Measurements from ENCODE around the gene PLEKHO2. TPM values are rescaled to one million over a fixed set of nuclear protein-coding genes. Genes with fewer than 3 reads are reported as not detected.

The PLEKHO2 gene
- total RNA-seq, 1 donor from 2014 or later = 34.9 TPM

DNA sequence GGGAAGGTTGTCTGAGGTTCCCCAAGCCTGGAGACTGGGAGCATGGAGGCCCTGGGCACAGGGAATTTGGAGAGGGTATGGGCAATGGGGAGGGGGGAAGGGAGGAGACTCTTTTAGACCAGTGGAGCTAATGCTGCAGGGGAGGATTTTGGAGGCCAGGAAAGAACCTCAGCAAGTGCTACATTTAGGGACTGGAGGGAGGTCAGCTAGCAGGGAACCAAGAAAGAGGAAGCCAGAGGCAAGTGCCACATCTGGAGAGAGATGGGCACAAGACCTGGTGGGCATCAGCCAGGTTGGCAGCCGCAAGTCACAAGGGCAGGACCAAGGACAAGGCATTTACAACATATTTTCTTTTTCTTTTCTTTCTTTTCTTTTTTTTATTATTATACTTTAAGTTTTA, 20.7 kb downstream of the PLEKHO2 start:
- no peak overlapping the region for H3K27ac ChIP-seq
- H3K27me3 ChIP-seq = no peaks in the 10 kb centered on the region
- peaks cover 0 to 37% of the 10 kb centered on the region in 2 donors for H3K36me3 ChIP-seq
- intact Hi-C loops (cut with DNase I) = no loop called here
- no peak overlapping the region for H3K4me3 ChIP-seq
- no peak for DNase-seq (ENCODE audit: extremely low spot score in 2 of 2)
- TF ChIP-seq POLR2AphosphoS5 (IDR thresholded peaks at IDR 0.05; ENCODE audit: insufficient read depth in 1 of 2, low read depth in 1 of 2) = no peak
- TF ChIP-seq, protein P1, sequence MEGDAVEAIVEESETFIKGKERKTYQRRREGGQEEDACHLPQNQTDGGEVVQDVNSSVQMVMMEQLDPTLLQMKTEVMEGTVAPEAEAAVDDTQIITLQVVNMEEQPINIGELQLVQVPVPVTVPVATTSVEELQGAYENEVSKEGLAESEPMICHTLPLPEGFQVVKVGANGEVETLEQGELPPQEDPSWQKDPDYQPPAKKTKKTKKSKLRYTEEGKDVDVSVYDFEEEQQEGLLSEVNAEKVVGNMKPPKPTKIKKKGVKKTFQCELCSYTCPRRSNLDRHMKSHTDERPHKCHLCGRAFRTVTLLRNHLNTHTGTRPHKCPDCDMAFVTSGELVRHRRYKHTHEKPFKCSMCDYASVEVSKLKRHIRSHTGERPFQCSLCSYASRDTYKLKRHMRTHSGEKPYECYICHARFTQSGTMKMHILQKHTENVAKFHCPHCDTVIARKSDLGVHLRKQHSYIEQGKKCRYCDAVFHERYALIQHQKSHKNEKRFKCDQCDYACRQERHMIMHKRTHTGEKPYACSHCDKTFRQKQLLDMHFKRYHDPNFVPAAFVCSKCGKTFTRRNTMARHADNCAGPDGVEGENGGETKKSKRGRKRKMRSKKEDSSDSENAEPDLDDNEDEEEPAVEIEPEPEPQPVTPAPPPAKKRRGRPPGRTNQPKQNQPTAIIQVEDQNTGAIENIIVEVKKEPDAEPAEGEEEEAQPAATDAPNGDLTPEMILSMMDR (IDR thresholded peaks at IDR 0.05) = no peak
- TF ChIP-seq POLR2A (IDR thresholded peaks at IDR 0.05) = no peak
- peaks cover 63% of the 10 kb centered on the region for H3K4me1 ChIP-seq
- H3K9me3 ChIP-seq = no peaks in the 10 kb centered on the region

DNA sequence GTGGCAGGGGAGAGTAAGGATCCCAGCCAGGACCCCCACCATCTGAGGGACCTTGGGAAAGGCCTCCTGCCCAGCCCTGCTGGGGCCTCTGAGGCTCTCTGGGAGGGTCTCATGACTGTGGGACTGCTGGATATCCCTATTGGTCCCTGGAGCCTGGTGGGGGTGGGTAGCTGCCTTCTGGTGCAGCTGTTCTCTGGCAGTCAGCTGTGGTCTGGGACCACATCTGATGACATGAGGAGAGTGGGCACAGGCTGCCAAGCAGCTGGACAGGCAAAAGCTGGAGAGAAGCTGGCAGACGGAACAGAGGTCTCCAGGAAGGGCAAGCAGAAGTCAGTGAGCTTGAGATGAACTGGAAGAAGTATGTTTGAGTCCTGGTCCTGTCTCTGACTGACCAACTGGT, 22.4 kb downstream of the PLEKHO2 start:
- peaks cover 0 to 37% of the 10 kb centered on the region in 2 donors for H3K36me3 ChIP-seq
- H3K4me1 ChIP-seq = peaks cover 46% of the 10 kb centered on the region
- TF ChIP-seq POLR2A (IDR thresholded peaks at IDR 0.05) (no peak), POLR2AphosphoS5 (IDR thresholded peaks at IDR 0.05; ENCODE audit: insufficient read depth in 1 of 2, low read depth in 1 of 2) (no peak)
- TF ChIP-seq, protein P1 (IDR thresholded peaks at IDR 0.05) = no peak
- H3K4me3 ChIP-seq = no peak overlapping the region
- H3K27ac ChIP-seq = peak overlapping the region; percentile 6
- no peaks in the 10 kb centered on the region for H3K9me3 ChIP-seq
- no peaks in the 10 kb centered on the region for H3K27me3 ChIP-seq
- DNase-seq (ENCODE audit: extremely low spot score in 2 of 2) = no peak
- intact Hi-C loops (cut with DNase I) = no loop called here

DNA sequence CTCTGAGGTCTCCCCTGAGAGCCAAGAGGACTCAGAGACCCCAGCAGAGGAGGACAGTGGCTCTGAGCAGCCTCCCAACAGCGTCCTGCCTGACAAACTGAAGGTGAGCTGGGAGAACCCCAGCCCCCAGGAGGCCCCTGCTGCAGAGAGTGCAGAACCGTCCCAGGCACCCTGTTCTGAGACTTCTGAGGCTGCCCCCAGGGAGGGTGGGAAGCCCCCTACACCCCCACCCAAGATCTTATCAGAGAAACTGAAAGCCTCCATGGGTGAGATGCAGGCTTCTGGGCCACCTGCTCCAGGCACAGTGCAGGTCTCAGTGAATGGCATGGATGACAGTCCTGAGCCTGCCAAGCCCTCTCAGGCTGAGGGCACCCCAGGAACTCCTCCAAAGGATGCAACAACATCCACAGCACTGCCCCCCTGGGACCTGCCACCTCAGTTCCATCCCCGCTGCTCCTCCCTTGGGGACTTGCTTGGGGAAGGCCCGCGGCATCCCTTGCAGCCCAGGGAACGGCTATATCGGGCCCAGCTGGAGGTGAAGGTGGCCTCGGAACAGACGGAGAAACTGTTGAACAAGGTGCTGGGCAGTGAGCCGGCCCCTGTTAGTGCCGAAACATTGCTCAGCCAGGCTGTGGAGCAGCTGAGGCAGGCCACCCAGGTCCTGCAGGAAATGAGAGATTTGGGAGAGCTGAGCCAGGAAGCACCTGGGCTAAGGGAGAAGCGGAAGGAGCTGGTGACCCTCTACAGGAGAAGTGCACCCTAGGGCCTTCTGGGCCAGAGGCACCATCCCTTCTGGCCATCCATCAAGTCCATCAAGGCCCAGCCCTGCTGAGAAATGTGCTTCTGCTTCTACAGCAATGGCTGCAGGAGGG, 23.6 kb downstream of the PLEKHO2 start:
- Histone ChIP-seq H3K27me3 (no peaks in the 10 kb centered on the region), H3K4me3 (no peak overlapping the region), H3K4me1 (peaks cover 38% of the 10 kb centered on the region), H3K27ac (peak overlapping the region; percentile 66), H3K36me3 (peaks cover 0 to 31% of the 10 kb centered on the region in 2 donors), H3K9me3 (no peaks in the 10 kb centered on the region)
- TF ChIP-seq POLR2A (IDR thresholded peaks at IDR 0.05) = no peak
- TF ChIP-seq, protein P1 (IDR thresholded peaks at IDR 0.05) = no peak
- intact Hi-C loops (cut with DNase I) = no loop called here
- no peak for DNase-seq (ENCODE audit: extremely low spot score in 2 of 2)

DNA sequence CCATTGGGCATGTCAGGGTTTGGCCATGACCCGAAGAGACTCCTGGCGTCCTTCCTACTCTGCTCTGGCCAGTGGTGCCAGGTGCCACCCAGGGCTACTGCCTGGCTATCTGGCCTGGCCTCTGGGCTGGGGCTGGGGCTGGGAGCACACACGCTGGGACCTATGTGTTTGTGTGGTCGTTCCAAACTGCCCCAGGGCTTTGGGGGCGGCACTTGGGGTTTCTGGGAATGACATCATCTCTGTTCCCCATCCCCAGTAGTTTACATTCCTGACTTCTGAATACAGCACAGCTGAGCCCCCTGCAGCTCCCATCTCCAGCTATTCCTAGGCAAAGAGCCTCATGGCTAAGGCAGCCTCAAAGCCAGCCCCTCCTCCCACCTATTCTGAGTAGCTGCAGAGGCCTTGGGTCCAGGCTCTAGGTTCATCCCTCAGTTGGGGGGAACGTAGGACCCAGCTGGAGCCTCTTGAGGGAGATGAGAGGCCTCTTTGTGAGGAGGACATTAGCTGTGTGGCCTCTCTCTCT, 24.3 kb downstream of the PLEKHO2 start:
- intact Hi-C loops (cut with DNase I) = no loop called here
- no peaks in the 10 kb centered on the region for H3K9me3 ChIP-seq
- no peak overlapping the region for H3K4me3 ChIP-seq
- peaks cover 0 to 26% of the 10 kb centered on the region in 2 donors for H3K36me3 ChIP-seq
- H3K4me1 ChIP-seq = peaks cover 37% of the 10 kb centered on the region
- no peak for TF ChIP-seq POLR2A (IDR thresholded peaks at IDR 0.05)
- TF ChIP-seq POLR2AphosphoS5 (IDR thresholded peaks at IDR 0.05; ENCODE audit: insufficient read depth in 1 of 2, low read depth in 1 of 2) = peak in 1 of 2 donors; percentile 56
- no peak for DNase-seq (ENCODE audit: extremely low spot score in 2 of 2)
- peak overlapping the region; percentile 66 for H3K27ac ChIP-seq
- H3K27me3 ChIP-seq = no peaks in the 10 kb centered on the region

DNA sequence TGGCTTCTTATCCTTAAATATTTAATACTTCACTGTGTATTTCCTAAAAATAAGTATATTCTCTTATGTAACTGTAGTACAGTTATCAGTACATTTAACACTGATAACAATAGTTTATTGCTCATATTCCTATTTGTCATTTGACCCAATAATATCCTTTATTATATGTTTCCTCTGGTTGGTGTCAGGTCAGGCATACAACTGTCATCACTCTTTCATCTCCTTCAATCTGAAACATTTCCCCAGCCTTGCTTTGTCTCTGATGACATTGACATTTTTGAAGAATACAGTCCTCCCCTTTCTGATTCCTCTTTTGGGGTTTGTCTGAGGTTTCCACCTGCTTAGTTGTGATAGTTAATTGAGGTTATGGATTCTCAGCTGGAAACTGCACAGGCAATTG, 27.8 kb downstream of the PLEKHO2 start:
- TF ChIP-seq, protein P1 (IDR thresholded peaks at IDR 0.05) = no peak
- no peak for TF ChIP-seq POLR2A (IDR thresholded peaks at IDR 0.05)
- no peak for TF ChIP-seq POLR2AphosphoS5 (IDR thresholded peaks at IDR 0.05; ENCODE audit: insufficient read depth in 1 of 2, low read depth in 1 of 2)
- Histone ChIP-seq H3K36me3 (peaks cover 0 to 4% of the 10 kb centered on the region in 2 donors), H3K4me3 (no peak overlapping the region), H3K4me1 (peaks cover 26% of the 10 kb centered on the region), H3K9me3 (no peaks in the 10 kb centered on the region), H3K27ac (no peak overlapping the region), H3K27me3 (no peaks in the 10 kb centered on the region)
- DNase-seq (ENCODE audit: extremely low spot score in 2 of 2) = no peak
- intact Hi-C loops (cut with DNase I) = no loop called here
